Measurements from ENCODE around the gene FAM228A. TPM values are rescaled to one million over a fixed set of nuclear protein-coding genes. Genes with fewer than 3 reads are reported as not detected.
"Not testable (repeated sequence)": the region's sequence is repeated elsewhere in the genome, so short reads cannot be mapped to it uniquely, and the experiment has no call there.

The FAM228A gene
- total RNA-seq, 2 experiments from 2014 or later = 0.26 TPM; not detected in 1

DNA sequence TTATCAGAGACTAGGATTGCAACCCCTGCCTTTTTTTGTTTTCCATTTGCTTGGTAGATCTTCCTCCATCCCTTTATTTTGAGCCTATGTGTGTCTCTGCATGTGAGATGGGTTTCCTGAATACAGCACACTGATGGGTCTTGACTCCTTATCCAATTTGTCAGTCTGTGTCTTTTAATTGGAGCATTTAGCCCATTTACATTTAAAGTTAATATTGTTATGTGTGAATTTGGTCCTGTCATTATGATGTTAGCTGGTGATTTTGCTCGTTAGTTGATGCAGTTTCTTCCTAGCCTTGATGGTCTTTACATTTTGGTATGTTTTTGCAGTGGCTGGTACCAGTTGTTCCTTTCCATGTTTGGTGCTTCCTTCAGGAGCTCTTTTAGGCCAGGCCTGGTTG is 22.4 kb downstream of the FAM228A start:
- H3K27ac Mint-ChIP-seq; DNase-seq; H3K27me3 Mint-ChIP-seq (ENCODE audit: low read depth); intact Hi-C loops (cut with micrococcal nuclease); H3K4me3 Mint-ChIP-seq; H3K4me1 Mint-ChIP-seq (ENCODE audit: low read depth): not testable (repeated sequence)
- Mint-ChIP-seq H3K36me3 (ENCODE audit: low read depth) (peaks cover 11% of the 10 kb centered on the region), H3K9me3 (peaks cover 11% of the 10 kb centered on the region)
- CTCF ChIA-PET = interaction anchor here (0.6 kb wide), 1 partner anchor 136 kb away, joined by 3 read pairs; no protein-coding TSS in a partner anchor

DNA sequence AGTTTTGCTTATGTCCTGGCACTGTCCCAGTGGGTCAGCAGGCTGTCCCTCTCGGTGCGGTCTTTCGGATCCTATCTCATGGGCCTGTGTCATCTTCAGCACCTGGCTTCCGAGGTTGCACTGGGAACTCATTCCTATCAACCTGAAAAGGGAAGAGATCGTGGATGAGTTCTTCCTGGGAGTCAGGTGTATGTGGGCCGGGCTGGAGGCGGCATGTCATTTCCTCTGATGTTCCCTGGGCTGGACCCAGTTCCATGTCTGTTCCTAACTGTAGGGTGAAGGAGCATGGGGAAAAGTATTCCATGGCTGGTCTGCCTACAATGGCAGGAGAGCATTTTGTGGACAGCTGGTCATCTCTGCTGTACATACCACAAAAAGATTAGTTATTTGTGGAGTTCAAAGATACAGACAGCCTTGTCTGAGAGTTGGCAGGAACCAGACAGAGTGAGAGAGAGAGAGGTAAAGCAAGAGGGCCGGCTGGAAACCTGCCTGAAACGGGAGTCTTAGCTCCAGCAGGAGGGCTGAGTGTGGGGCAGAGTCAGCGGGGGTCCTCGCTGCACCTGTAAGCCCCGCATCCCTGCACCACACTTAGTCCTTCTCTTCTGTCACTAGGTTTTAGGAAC is 25.2 kb downstream of the FAM228A start:
- Mint-ChIP-seq H3K27me3 (ENCODE audit: low read depth) (no peaks in the 10 kb centered on the region), H3K4me3 (no peak overlapping the region), H3K27ac (no peak overlapping the region), H3K9me3 (peaks cover 11% of the 10 kb centered on the region), H3K36me3 (ENCODE audit: low read depth) (peaks cover 22% of the 10 kb centered on the region), H3K4me1 (ENCODE audit: low read depth) (no peaks in the 10 kb centered on the region)
- CTCF ChIA-PET = no interaction called here
- intact Hi-C loops (cut with micrococcal nuclease) = no loop called here
- DNase-seq = no peak

DNA sequence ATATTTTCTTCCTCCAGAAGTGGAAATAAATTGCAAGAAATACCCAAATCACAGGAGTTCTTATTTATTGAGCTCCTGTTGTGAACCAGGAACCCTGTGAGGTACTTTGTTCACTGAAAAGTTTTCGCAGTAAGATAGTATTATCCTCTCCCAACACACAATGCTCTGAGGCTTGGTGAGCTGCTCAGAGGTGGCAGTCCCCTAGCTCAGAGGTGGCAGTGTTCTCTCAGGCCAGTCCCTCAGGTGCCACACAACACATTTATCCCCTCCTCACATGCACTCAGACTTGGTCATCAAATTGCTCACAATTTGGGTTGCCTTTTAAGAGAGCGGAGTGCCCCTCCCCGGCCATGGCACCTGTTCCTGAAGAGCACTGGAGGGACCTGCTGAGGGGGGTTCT is 25.9 kb downstream of the FAM228A start:
- Mint-ChIP-seq H3K9me3 (peaks cover 11% of the 10 kb centered on the region), H3K4me1 (ENCODE audit: low read depth) (no peaks in the 10 kb centered on the region), H3K4me3 (no peak overlapping the region), H3K27ac (no peak overlapping the region), H3K27me3 (ENCODE audit: low read depth) (no peaks in the 10 kb centered on the region), H3K36me3 (ENCODE audit: low read depth) (peaks cover 25% of the 10 kb centered on the region)
- no peak for DNase-seq
- CTCF ChIA-PET = no interaction called here
- intact Hi-C loops (cut with micrococcal nuclease) = no loop called here

DNA sequence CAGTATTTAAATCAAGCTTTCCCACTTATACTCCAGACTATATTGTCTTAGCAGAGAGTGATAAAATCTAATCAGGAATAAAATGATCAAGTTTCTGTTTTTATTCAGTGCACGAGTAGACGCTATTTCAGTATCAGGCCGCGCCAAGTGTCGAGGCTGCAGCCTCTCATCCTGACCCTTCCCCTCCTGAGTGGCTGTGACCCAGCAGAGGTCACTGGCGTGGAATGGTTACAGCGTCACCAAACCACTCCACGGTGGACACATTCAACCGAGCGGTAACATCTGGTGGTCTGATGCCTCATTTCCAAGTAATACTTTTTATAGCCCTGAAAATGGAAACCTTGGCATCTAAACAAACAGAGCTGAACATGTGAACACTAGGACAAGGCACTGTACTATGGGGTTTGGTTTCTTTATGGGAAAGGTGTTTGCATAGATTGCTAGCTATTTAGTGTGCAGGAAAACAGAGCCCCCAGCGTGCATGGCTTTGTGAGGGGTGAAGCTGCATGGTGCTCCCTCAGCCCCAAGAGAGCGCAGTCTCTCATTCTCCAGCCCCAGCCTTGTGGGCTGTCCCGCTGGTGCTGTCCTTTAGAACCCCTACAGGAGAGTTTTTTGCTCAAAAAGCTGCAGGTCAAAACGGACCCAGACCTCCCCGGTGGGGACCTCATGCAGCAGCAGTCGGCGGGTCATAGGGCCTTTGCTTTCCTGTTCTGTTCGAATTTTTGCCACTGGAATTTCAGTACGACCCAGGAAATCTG is 28.4 kb downstream of the FAM228A start:
- Mint-ChIP-seq H3K4me3 (no peak overlapping the region), H3K9me3 (peaks cover 2% of the 10 kb centered on the region), H3K27ac (no peak overlapping the region), H3K36me3 (ENCODE audit: low read depth) (peaks cover 39% of the 10 kb centered on the region), H3K27me3 (ENCODE audit: low read depth) (no peaks in the 10 kb centered on the region), H3K4me1 (ENCODE audit: low read depth) (no peaks in the 10 kb centered on the region)
- CTCF ChIA-PET = interaction anchor here (0.7 to 1.2 kb wide), 4 partner anchors 15 to 791 kb away, joined by 3 read pairs; no protein-coding TSS in a partner anchor
- intact Hi-C loops (cut with micrococcal nuclease) = no loop called here
- DNase-seq = no peak

DNA sequence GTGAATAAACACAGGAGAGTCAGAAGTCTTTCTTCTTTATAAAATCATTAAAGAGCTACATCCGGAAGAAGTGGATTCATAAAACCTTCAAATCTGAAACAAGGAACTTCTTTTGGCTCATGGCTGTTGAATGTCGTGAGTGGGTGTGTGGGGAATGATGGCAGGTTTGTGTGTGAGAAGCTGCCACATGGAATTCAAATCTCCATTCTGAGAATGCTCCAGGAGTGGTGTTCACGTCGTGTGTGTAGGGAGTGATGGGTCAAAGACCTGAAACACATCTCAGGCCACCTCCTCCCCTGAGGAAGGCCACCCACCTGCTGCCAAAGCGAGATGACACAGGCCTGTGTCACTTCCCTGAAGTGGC is 28.9 kb downstream of the FAM228A start:
- H3K36me3 Mint-ChIP-seq (ENCODE audit: low read depth) = peaks cover 44% of the 10 kb centered on the region
- peaks cover 2% of the 10 kb centered on the region for H3K9me3 Mint-ChIP-seq
- no peaks in the 10 kb centered on the region for H3K4me1 Mint-ChIP-seq (ENCODE audit: low read depth)
- intact Hi-C loops (cut with micrococcal nuclease) = no loop called here
- no peak overlapping the region for H3K27ac Mint-ChIP-seq
- no peak for DNase-seq
- H3K4me3 Mint-ChIP-seq = no peak overlapping the region
- H3K27me3 Mint-ChIP-seq (ENCODE audit: low read depth) = no peaks in the 10 kb centered on the region
- CTCF ChIA-PET = interaction anchor here (0.5 to 0.8 kb wide), 3 partner anchors 30 to 178 kb away, joined by 3 read pairs; no protein-coding TSS in a partner anchor

DNA sequence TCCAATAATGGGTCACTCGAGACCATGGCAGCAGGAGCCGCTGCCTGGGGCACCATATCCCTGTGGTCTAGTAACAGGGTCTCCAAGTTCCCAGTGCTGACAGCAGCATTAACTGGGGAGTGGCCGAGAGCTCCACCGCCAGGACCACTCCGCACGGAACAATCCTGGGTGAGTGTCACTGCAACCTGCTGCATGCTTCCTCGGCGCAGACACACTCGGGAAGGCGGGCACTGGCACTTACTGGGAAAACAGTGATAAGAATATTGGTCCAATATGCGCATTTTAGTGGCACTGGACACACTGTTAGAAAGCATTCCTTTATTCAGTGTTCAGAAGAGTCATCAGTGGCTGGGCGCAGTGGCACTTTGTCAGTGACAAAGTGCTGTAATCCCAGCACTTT is 29.7 kb downstream of the FAM228A start:
- Mint-ChIP-seq H3K27ac (no peak overlapping the region), H3K4me3 (no peak overlapping the region), H3K9me3 (no peaks in the 10 kb centered on the region), H3K4me1 (ENCODE audit: low read depth) (no peaks in the 10 kb centered on the region), H3K36me3 (ENCODE audit: low read depth) (peaks cover 46% of the 10 kb centered on the region), H3K27me3 (ENCODE audit: low read depth) (no peaks in the 10 kb centered on the region)
- CTCF ChIA-PET = interaction anchor here (0.5 kb wide), 1 partner anchor 63 kb away, joined by 3 read pairs; no protein-coding TSS in a partner anchor
- no peak for DNase-seq
- intact Hi-C loops (cut with micrococcal nuclease) = no loop called here

DNA sequence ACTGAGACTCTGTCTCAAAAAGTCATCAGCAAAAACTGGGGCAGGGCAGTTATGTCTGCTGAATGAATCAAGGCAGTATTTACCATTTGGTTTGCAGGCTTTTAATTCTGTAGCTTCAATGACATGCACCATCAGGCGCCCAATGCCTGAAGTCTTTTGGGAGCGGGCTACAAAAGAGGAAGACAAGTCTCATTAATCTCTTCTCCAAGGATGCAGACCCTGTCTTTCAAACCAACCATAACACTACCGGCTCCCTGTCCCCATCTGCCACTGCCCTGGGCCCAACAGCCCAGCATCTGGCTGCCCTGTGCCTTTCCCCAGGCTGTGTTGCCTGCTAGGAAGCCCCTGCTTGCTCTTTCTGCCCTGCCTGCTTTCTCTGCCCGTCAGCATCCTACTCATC is 30.3 kb downstream of the FAM228A start:
- CTCF ChIA-PET = no interaction called here
- H3K36me3 Mint-ChIP-seq (ENCODE audit: low read depth) = peaks cover 51% of the 10 kb centered on the region
- intact Hi-C loops (cut with micrococcal nuclease) = no loop called here
- H3K27ac Mint-ChIP-seq = no peak overlapping the region
- H3K27me3 Mint-ChIP-seq (ENCODE audit: low read depth) = no peaks in the 10 kb centered on the region
- DNase-seq = no peak
- H3K4me1 Mint-ChIP-seq (ENCODE audit: low read depth) = no peaks in the 10 kb centered on the region
- no peaks in the 10 kb centered on the region for H3K9me3 Mint-ChIP-seq
- H3K4me3 Mint-ChIP-seq = no peak overlapping the region

DNA sequence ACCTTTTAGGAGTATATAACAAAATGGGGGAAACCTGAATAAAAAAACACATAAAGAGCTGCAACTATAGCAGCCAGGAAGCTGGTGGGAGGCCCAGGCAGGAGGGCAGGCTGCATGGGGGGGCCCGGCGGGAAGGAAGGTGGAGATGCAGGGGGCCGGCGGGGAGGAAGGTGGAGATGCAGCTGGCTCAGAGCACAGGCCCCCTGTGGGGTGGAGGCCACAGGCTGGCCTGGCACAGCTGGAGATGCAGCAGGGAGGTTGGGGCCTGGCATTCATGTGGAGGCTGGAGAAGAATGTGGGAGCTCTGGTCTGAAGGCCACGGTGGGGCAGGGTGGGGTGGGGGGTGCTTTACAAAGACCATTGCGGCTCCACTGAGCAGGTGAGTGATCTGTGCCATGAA is 31.4 kb downstream of the FAM228A start:
- H3K9me3 Mint-ChIP-seq = no peaks in the 10 kb centered on the region
- CTCF ChIA-PET = no interaction called here
- H3K27ac Mint-ChIP-seq = no peak overlapping the region
- no peaks in the 10 kb centered on the region for H3K27me3 Mint-ChIP-seq (ENCODE audit: low read depth)
- intact Hi-C loops (cut with micrococcal nuclease) = no loop called here
- DNase-seq = no peak
- H3K4me3 Mint-ChIP-seq = no peak overlapping the region
- no peaks in the 10 kb centered on the region for H3K4me1 Mint-ChIP-seq (ENCODE audit: low read depth)
- H3K36me3 Mint-ChIP-seq (ENCODE audit: low read depth) = peaks cover 49% of the 10 kb centered on the region

DNA sequence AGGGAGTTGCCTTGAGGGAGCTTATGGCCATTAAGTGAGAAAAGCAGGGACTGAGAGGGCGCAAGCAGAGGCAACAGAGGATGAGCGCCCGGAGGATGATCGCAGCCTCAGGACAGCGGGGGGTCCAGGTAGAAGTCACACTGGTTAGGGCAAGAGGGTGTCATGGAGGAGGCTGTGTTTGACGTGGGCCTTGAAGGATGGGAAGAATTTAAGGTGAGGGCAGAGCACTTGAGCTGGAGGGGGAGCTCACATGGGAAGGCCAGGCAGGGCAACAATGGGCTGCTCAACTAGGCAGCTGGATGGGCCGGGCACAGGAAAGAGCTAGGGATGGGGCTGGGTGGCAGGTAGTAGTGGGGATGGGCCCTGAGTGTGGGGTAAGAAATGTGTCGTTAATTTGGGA is 31.9 kb downstream of the FAM228A start:
- no peak for DNase-seq
- Mint-ChIP-seq H3K27me3 (ENCODE audit: low read depth) (no peaks in the 10 kb centered on the region), H3K9me3 (no peaks in the 10 kb centered on the region), H3K27ac (no peak overlapping the region), H3K36me3 (ENCODE audit: low read depth) (peaks cover 47% of the 10 kb centered on the region), H3K4me3 (no peak overlapping the region), H3K4me1 (ENCODE audit: low read depth) (no peaks in the 10 kb centered on the region)
- intact Hi-C loops (cut with micrococcal nuclease) = no loop called here
- CTCF ChIA-PET = no interaction called here

DNA sequence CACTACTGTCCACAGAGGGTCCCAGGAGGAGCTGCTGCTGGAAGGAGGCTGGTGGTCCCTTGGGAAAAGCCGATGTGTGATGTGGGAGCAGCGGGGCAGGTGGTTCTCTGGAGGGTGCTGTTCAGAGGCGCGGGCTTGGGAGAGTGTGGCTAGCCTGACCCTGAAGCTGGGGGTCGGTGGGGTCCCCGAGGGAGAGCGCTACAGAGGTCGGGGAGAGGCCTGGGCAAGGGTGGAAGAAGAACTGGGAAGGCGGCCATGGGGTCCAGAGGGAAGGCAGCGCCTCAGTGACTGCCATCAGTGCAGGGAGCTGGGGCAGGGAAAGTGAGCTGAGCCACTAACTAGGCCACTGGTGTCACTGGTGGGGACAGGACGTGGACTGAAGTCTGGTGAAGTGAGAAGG is 32.5 kb downstream of the FAM228A start:
- H3K36me3 Mint-ChIP-seq (ENCODE audit: low read depth) = peaks cover 45% of the 10 kb centered on the region
- no peaks in the 10 kb centered on the region for H3K27me3 Mint-ChIP-seq (ENCODE audit: low read depth)
- H3K4me3 Mint-ChIP-seq = no peak overlapping the region
- CTCF ChIA-PET = interaction anchor here (1.5 kb wide), 1 partner anchor 383 kb away, joined by 9 read pairs; no protein-coding TSS in a partner anchor
- intact Hi-C loops (cut with micrococcal nuclease) = no loop called here
- H3K9me3 Mint-ChIP-seq = no peaks in the 10 kb centered on the region
- no peak for DNase-seq
- H3K27ac Mint-ChIP-seq = no peak overlapping the region
- H3K4me1 Mint-ChIP-seq (ENCODE audit: low read depth) = no peaks in the 10 kb centered on the region

DNA sequence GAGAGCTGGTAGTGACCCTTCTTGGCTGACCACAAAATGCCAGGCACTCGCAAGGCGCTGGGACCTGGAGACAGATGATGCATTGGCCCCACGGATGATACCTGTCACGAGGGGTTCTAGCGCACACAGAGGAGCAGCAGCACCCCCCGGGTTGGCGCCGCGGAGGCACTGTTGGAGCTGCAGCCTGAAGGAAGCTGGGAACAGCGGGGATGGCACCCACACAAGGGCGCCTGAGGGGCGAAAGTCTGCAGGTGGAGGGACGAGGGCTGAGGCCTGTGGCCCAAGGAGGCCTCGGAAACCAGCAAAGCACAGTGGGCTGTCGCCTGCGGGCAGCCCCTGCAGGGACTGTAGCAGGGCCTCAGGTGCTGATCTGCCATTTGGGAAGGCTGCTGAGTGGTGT is 33.6 kb downstream of the FAM228A start:
- H3K36me3 Mint-ChIP-seq (ENCODE audit: low read depth) = peaks cover 46% of the 10 kb centered on the region
- intact Hi-C loops (cut with micrococcal nuclease) = no loop called here
- H3K27me3 Mint-ChIP-seq (ENCODE audit: low read depth) = no peaks in the 10 kb centered on the region
- H3K27ac Mint-ChIP-seq = no peak overlapping the region
- no peaks in the 10 kb centered on the region for H3K9me3 Mint-ChIP-seq
- CTCF ChIA-PET = interaction anchor here (1.5 kb wide), 1 partner anchor 385 kb away, joined by 9 read pairs; no protein-coding TSS in a partner anchor
- H3K4me3 Mint-ChIP-seq = no peak overlapping the region
- no peak for DNase-seq
- no peaks in the 10 kb centered on the region for H3K4me1 Mint-ChIP-seq (ENCODE audit: low read depth)

DNA sequence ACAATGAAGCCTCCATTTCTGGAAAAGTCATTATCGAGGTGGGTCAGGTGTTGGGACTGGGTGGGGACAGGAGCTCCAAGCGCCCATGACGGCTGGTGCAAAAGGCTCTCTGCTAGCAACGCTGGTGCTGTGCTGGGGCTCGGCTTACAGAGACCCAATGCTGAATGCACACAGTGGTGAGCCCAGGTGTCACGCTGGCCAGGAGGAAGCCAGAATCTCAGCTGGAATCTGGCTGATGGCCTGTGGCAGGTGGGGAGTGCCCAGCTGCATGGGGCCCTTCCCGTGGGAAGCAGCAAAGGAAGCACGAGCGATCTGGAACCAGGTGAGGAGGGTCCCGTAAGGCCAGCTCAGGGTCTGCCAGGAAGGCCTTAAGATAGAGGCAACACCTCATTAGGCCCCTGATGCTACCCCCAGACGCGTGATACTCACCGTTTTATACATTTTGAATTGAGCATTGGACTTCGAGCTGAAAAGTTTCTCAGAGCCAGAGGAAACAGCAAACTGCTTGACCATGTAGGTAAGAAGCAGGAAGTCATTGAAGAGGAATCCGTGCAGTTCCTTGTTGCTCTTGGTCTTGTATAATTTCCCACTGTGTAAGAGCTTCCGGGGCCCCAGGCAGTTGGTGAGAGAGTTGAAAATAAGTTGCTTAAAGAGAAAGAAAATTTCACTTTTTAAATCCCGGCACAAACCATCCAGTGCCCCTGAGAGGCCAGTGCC is 34.7 kb downstream of the FAM228A start:
- no peak for DNase-seq
- Mint-ChIP-seq H3K9me3 (no peaks in the 10 kb centered on the region), H3K4me1 (ENCODE audit: low read depth) (no peaks in the 10 kb centered on the region), H3K36me3 (ENCODE audit: low read depth) (peaks cover 39% of the 10 kb centered on the region), H3K27ac (no peak overlapping the region), H3K27me3 (ENCODE audit: low read depth) (no peaks in the 10 kb centered on the region), H3K4me3 (no peak overlapping the region)
- intact Hi-C loops (cut with micrococcal nuclease) = no loop called here
- CTCF ChIA-PET = no interaction called here

Measured in activated naive CD4-positive, alpha-beta T cell treated with anti-CD3 and anti-CD28 coated beads for 36 hours (primary cell).